EL (cell line): ENCODE results near the gene XKRX.

Source experiments
- DNase-seq: peaks from one replicate; pipeline ENCODE4 v3.0.0-alpha.2; 2016

Gene XKRX

DNA sequence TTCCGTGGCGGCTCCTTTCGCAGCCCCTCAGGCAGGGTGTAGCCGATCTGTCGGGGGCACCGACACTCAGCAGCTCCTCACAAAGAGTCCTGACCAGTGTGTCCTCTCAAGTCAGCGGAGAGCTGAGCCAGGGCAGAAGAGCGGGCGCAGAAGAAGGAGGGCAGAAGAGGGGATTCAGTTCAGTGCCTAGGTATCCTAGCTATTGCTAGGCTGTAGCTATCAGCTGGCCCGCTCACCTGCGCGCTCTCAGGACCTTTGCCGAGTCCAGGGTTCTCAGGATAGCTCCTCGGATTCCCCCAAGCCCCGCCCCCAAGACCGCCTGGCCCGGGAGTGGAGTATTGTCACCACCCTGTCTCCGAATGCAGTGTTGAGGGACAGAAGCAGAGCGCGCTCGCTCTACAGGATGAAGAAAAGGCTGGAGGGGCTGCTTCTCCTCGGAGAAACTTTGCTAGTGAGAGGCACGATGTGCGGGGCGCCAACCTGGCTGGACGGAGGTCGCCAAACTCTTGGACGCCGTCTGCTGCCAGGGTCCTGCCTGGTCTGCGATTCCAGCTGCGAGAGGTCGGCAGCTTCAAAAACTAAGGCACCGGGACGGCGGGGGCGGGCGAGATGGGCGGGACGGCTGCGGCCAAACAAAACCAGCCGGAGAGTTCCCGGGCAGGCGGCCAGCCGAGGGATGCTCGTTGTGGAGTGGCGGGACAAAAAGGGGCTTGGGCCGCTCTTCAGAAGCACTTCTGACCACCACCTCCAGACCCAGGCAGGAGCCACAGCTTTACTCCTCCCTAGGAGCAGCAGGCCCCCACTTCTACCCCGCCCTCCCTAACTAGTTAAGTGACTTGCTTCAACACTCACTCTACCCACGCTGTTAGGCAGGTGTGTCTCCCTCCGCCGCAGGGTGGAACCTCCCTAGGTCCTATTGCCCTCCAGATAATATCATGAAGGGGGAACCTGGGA lies at the start of gene XKRX:
TSS of gene XKRX (minus strand) at position 258 of the 954 bp plus-strand sequence. CDS start 613 bp downstream, outside the sequence.
- DNase-seq, result peak; percentile 29

DNA sequence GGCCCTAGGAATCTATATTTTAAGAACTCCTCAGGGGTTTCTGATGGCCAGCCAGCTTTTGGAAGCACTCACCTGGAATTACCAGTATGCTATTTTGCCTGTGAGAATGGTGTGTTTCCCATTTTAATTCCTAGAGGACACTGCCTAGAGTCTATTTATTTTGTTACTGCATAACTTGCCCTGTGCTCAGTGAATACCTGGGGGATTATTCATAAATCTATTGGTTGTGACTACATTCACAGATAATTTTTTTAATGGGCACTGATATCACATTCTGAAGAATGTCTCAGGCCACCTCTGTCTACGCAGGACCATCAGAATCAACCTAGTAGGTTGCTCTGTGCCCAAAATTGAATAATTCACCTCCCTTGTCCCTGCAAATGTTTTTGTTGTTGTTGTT lies 47.5 kb upstream of the XKRX start:
- peak; percentile 19 for DNase-seq

DNA sequence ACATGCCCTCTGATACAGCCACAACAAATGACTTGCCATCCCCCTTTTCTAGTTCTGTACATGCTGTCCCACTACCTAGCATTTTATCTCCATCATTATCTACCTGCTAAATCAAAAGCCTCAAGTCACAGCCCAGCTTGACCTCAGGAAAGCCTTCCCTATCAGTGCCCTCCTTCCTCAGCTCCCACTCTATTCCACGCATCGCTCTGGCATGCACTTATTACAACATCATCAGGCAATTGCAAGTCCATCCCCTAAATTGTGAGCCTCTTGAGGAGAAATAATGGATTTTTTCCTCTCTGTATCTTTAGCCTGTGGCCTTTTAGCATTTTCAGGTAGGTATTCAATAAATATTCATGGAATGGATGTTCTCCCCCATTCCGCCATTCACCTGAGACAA lies 46.5 kb upstream of the XKRX start:
- DNase-seq, result peak; percentile 4

DNA sequence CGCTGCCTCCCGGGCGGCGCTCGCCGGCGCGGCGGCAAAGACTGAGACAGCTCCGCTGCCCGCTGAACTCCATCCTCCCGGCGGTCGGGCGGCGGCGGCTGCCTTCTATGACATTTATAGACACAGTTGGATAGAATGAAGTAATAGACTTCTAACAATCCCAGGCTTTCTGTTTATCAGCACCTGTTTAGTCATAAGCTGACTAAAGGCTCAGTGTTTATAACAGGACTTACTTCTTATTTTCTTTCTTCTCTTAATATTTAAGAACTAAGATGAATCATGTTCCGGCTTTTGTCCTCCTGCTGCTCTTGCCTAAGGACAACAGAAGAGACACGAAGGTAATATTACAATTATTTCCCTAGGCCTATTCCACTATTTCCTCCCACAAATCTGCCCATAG lies 44.7 kb upstream of the XKRX start:
- peak; percentile 1 for DNase-seq

DNA sequence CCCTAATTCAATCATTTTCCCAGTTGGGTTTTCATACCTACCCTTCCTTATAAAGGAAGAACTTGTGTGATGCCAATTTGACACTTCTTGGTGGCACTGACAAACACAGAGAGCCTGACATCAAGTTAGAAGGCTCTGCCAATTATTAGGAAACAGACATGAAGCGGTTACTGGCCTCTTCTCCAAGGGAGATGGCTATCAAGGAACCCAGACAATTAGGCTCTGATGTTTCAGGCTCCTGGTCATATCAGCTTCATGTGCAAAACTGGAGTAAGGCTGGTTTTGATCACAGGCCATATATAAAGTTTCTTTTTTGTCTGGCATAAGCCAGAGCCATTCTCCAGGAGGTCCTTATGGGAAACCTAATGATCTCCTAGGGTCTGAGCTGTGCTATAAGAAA lies 41.2 kb upstream of the XKRX start:
- no peak for DNase-seq

DNA sequence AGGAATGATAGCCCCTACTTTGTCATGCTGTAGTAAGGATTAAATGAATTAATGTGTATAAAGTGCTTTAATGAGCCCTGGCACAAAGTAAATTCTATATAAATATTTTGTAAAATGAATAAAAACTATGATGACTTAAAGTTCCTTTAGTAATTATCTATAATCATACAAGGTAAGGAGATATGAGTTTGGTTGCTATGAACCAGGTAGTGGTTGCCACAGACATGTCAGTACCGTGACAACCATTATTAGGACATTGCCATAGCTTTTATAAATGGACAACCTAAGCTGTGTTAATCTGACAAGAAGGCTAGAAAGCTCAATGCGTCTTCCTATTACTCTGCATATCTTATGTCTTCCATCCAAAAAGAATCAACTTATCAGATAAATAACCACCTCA lies 40.7 kb upstream of the XKRX start, which contains the start of gene ARL13A:
TSS of gene ARL13A (plus strand) at position 301 of the 400 bp plus-strand sequence. CDS start 3,982 bp downstream, outside the sequence.
- no peak for DNase-seq

DNA sequence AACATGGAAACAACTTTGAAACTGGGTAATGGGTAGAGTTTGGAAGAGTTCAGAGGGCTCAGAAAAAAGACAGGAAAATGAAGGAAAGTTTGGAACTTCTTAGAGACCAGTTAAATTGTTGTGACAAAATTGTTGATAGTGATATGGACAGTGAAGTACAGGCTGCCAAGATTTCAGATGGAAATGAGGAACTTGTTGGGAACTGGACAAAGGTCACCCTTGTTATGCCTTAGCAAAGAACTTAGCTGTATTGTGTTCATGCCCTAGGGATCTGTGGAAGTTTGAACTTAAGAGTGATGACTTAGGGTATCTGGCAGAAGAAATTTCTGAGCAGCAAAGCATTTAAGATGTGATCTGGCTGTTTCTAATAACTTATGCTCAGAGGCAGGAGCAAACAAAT lies 35.6 kb upstream of the XKRX start:
- no peak for DNase-seq

DNA sequence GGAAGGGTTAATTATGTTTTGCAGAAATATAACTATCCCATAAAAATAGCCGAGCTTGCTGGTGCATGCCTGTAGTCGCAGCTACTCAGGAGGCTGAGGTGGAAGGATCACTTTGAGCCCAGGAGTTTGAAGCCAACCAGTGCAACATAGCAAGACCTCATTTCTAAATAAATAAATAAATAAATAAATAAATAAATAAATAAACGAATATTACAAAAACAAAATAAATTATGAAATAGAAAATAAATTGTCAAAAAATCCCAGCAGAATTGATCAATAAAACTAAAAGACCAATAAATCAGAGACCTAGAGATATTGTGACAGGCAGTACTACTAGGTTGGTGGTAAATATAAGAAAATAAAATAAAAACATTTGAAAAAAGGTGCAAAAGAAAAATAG lies 34.1 kb upstream of the XKRX start:
- DNase-seq, result no peak

DNA sequence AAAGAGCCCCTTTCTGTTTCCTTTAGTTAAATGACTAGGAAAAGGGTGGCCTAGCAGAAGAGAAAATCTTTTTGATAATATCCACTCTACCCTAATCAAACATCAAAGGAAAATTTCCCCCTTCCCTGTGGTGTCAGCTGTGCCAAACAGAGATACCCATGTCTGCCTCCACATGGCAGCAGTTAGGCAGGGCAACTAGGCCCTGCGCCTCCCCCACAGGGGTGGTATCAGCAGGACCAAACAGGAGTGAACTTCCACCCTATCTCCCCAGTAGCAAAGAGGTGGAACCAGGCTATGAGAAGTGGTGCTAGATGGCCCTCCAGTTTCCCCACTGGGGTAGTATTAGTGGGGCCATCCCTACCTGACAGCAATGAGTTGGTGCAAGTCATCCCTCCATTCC lies 19.8 kb upstream of the XKRX start:
- no peak for DNase-seq

DNA sequence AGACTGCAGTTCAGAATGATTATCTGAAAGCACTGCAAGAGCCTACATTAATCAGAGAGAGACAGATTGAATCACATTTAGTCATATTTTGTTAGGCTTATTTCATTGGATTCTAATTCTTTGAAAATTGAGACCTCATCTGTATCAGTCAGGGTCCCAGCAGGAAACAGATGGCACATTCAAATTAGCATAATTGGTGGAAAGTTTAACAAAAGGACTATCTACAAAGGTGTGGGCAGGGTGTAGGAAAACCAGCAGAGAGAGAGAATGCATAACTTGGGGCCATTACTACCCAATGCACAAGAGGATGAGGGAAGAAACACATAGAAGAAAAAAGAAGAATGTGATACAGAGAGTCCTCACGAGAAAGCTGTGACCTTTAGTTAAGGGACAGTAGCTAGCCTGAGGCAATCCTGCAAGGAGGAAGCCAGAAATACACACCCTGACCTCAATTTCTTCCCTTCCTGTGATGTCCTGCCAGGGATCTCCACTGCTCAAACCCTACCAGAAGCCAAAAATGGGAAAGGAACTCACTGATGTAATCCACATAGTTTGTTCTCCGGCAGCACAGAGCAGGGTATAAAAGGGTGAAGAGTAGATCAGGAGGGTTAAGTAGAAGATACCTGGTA lies 17.7 kb upstream of the XKRX start:
- peak; percentile 17 for DNase-seq

DNA sequence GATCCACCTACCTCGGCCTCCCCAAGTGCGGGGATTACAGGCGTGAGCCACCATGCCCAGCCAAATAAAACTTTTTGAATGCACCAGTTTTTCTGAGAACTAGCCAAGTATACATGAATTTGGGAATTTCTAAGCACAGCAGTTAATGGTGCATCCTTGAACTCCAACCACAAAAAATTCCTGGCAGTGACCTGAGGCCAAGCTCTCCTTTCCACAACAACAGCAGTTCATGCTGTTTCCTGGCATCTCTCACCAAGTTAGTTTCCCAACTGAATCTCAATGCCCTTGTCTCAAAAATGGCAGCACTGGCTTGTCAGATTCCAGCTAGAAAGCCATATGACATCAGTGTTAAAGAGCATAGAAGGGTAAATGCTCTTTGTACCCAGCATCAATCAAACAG lies 15.9 kb upstream of the XKRX start:
- peak; percentile 4 for DNase-seq

DNA sequence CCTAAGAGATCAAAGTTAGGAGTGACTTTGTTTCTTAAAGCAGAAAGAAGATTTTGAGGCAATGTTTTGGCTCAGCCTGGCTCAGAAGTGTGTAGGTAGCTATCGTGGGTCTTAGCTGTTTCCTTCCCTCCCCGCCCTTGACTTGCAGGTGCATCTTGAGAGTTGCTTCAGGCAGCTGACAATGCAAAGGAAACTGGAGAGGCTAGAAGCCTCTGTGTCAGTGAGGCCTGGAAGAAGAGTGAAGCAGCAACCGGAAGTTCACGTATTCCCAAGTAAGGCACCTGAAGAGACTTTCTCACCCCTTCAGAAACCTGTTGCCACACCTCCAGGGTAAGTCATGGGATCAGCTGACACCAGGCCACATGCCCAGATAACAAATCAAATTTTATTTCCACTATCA lies 10.6 kb upstream of the XKRX start:
- no peak for DNase-seq

DNA sequence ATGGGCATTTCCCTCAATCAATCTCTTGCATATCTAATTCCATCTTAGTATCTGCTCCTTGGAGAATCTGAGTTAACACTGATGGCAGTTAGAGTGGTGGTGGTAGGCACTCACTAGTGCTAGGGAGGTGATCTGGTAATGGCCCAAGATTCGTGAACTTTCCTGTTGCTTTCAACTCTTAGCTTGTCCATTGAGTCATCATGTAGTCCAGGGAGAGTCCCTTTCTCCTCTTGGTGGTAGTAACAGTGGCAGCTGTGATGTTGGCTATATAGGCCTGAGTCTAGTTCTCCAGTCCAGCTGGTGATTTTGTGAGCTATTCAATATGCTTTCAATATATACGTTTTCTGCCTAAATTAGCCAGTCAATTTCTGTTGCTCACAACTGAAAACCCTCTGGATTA lies 7.0 kb upstream of the XKRX start:
- no peak for DNase-seq

DNA sequence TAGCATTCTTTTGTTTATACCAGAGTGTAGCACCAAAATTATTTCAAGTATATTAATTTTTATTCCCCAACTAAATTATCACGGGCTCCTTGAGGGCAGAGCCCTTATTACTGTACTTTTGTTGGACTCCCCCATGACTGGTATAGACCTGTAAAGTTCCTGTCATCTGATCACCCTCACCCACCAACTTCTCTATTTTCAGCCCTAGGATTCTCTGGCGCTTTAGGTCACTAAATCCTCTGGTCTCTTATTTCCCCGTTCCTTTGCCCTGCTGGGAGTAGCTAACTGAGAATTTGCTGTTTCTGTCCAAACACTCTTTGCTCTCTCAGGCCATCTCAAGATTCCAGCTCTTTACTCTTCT lies 3.2 kb upstream of the XKRX start:
- no peak for DNase-seq

DNA sequence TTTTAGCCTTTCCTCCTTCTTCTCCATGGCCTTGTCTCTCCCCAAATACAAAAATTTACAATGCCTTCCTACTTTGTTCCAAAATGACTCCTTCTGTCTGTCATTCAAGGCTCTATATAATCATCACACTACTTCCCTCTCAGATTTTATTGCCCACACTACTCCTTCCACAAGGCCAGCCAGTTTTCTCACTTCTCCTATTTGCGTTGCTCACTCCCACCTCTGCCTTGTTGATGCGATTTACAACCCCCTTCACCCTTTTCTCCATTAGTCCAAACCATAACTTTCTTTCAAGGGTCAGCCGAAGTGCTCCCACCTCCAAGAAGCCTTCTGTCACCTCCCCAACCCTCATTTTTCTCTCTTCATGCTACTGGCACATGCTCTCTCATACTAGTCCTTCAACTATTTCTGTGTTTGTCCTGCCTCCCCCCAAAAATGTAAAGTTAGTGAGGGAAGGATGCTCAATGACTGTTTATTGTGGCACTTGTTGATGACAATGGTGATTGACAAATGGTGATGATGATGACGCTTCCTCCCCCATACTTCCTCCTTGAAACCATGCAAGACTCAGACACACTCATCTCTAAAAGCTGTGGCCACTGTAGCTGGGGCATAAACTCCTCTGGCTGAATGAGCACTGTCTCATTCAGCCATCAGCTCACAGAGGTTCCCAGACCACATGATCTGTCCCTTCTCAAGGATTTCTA lies 2.7 kb upstream of the XKRX start:
- no peak for DNase-seq

DNA sequence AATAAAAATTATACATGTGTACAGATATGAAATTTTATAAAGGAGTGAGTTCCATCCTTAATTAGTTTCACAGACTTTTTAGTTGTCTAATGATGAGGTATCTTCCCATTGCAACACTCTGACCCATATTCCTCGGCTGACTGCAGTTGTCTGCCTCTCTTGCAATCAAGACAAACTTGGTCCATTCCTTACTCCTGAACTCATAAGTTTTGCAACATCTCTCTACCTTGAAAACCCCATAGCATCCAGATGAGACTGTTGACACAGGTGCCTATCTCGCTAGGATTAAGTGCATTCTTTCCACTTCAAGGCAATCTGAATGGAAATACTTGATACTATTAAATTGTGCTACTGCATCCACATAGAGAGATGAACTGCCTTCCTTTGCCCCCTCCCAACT lies 2.3 kb downstream of the XKRX start:
- no peak for DNase-seq

DNA sequence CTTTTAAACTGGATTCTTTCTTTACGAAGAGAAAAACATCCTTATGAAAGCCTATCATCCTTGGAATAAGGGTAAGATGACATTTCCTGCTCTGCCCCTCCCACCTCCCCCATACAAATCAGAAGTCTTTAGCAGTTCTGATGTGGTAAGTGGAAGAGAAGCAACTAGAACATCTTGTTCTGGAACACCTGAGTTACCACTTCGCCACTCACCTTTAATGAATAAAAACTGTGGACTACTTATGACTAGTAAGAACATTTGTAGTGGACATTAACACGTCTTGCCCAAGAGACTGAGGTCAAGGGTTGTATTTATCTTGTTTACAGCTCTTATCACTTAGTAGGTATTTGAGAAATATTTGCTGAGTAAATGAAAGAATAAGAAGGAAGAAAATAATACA lies 4.3 kb downstream of the XKRX start:
- no peak for DNase-seq

DNA sequence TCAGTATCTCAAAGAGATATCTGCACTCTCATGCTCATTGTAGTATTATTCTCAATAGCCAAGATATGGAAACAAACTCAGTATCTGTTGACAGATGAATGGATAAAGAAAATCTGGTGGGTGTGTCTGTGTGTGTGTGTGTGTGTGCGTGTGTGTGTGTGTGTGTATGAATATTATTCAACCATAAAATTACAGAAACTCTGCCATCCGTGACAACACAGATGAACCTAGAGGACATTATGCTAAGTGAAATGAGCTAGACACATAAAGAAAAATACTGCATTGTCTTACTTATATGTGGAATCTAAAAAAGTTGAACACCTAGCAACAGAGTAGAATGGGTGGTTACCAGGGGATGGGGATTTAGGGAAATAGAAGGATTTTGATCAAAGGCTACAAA lies 13.2 kb downstream of the XKRX start:
- DNase-seq, result no peak

DNA sequence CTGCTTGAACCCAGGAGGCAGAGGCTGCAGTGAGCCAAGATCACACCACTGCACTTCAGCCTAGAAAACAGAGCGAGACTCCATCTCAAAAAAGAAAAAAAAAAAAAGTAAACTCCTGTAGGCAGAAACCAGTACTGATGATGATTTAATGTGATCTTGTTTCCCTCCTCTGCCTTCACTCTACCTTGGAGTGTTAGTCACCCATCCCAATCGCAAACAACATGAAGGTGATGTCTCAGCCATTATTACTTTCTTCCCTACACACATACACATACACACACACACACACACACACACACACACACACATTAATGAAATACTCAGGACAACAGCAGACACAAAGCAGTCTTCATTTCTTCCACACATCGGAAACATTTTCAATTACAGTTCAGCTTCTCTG lies 15.6 kb downstream of the XKRX start:
- no peak for DNase-seq

DNA sequence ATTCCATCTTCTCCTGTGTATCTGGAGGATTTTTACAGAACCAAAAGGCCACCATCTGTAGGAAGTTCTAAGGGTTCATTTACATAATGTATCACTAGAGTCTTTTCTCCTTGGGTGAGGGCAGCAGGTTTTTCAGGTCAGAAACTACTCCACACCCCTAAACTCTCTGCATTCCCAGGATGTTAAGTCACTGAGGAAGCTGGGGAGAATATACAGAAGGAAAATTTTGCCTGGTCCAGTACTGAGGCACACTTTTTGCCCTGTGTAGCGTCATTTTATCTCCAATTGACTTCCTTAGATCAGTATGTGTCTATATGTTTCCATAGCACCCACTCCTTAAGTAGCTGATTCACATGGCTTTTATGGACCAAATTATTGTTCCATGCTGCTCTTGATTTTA lies 17.0 kb downstream of the XKRX start:
- DNase-seq, result peak; percentile 48

DNA sequence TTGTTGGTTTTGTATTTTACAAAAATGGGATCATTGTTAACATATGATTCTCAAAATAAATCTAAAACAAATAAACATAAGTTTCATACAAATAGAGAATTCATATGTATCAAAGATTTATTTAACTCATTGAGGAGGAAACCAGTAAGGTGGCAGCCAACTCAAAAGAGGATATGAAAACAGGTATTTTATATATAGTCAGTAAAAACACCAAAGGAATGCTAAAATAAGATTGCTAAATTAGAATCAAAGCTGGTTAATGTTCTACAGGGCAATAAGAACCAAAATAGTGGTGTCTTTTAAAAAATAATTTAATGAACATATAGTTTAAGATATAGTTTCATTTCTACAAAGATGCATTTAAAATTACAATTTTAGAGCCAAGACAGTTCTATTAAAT lies 23.1 kb downstream of the XKRX start:
- no peak for DNase-seq

DNA sequence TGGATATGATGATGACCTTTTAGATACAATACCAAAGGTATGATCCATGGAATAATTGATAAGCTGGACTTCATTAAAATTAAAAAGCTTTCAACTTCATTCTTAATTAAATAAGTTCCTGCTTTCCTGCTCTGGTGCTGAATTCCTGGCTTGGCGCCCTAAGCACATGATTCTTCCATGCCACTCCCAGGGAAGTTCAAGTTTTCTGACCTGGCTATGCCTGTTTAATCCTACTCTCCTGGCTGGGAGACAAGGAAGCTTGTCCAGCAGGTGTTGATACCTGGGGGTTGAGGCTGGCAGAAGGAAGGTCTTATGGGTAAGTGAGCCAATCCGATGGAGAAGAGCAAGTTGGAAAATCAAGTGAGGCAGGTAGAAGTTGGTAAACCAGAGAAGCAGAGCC lies 24.3 kb downstream of the XKRX start:
- no peak for DNase-seq

DNA sequence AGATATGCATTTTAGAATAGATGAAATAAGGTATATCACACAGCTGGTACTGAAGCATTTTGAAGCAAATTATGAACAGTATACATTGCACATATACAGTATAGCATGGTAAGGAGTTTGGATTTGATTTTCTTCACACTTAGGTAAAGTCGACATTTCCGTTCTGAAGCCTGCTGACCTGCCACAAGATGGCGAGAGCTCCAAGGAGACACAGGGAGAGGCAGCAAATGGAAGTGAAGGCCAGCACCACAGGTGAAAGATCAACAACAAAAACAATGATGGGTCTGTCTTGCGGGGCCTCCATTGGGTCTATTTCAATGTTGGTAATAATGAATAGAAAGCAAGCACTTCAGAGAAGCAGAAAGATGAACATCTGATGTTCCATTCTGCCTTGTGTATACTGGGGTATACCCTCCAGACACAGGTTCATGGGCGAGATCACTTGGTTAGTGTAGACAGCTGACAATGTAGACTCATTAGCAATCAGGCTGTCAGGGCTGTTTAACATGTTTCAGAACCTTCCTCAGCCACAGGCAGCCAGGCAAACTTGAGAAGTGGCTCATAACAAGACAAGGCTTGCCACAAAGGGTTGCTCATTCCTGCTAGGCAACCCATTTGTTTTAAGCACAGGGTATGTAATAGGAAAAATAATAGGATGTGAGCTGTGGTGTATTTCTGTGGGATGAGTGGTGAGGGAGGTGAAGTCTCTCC lies 33.2 kb downstream of the XKRX start:
- DNase-seq, result peak; percentile 30
